Tibial nerve (tissue), 4 donors: ENCODE results near the gene COL4A2. TPM values are rescaled to one million over a fixed set of nuclear protein-coding genes. Genes with fewer than 3 reads are reported as not detected.
"Not testable (repeated sequence)": the region's sequence is repeated elsewhere in the genome, so short reads cannot be mapped to it uniquely, and the experiment has no call there.

ENCODE experiments used
- DNase-seq, 2 donors: peaks; one replicate each; pipeline ENCODE4 v3.0.0-alpha.2; 2019; ENCODE audit warnings: low spot score in 2 of 2
- H3K27ac ChIP-seq, 4 donors: fragments of 200-600 bp; sonication (generic) in 3 of 4; one replicate each; pipeline ENCODE4 v1.5.1; 2017 to 2019; ENCODE audit warnings: mild to moderate bottlenecking in 1 of 4
- H3K27me3 ChIP-seq, 2 donors: fragments of 200-600 bp; sonication (generic) in 1 of 2; one replicate each; pipeline versions ENCODE4 v1.5.1 to v1.6.0; 2017 to 2019
- H3K36me3 ChIP-seq, 3 donors: fragments of 200-600 bp; sonication (generic); one replicate each; pipeline ENCODE4 v1.5.1; 2018 to 2019
- H3K4me1 ChIP-seq, 4 donors: fragments of 200-600 bp; sonication (generic) in 3 of 4; one replicate each; pipeline ENCODE4 v1.5.1; 2017 to 2019
- H3K4me3 ChIP-seq, 4 donors: fragments of 200-600 bp; sonication (generic) in 3 of 4; one replicate each; pipeline ENCODE4 v1.5.1; 2017 to 2019; ENCODE audit warnings: mild to moderate bottlenecking in 1 of 4, moderate library complexity in 1 of 4
- H3K9me3 ChIP-seq, 4 donors: fragments of 200-600 bp; sonication (generic) in 3 of 4; one replicate each; pipeline ENCODE4 v1.5.1; 2017 to 2019
- EP300 ChIP-seq, 2 donors: sonication (generic); formaldehyde crosslinking; IDR thresholded peaks; one replicate each; pipeline ENCODE4 v1.6.1; 2017; ENCODE audit warnings: antibody characterized with exemption in 2 of 2, mild to moderate bottlenecking in 1 of 2
- POLR2A ChIP-seq, 2 donors: fragments of 450-650 bp; IDR thresholded peaks; one replicate each; pipeline ENCODE4 v1.6.1; 2017; ENCODE audit warnings: antibody characterized with exemption in 2 of 2, mild to moderate bottlenecking in 2 of 2, moderate library complexity in 2 of 2
- WGBS, 2 donors: methylation state at CpG; one replicate each; pipeline ENCODE4 v1.1.5; 2018; 5-methylcytosine and 5-hydroxymethylcytosine counted together
- total RNA-seq, 4 donors: library from RNA; depleted of rRNA; stranded (reverse); fragments of >200 nt; gene quantifications; one replicate each; pipeline ENCODE4 v1.1.0, GENCODE V29; 2016
- TF ChIP-seq, protein P1 (sequence below), 5 experiments: fragments of 200-600 bp in 3 of 5; fragments of 450-650 bp in 2 of 5; sonication (generic) in 3 of 5; IDR thresholded peaks; one replicate each; pipeline ENCODE4 v1.5.1; 2016 to 2019; ENCODE audit warnings: antibody characterized with exemption in 5 of 5, mild to moderate bottlenecking in 3 of 5, moderate library complexity in 2 of 5

The COL4A2 gene
- total RNA-seq, 4 donors from 2014 or later: 576 to 821 (median 658) TPM

- TF ChIP-seq POLR2A (IDR thresholded peaks at IDR 0.05) (no peak), EP300 (IDR thresholded peaks at IDR 0.05) (no peak)
- TF ChIP-seq, protein P1, sequence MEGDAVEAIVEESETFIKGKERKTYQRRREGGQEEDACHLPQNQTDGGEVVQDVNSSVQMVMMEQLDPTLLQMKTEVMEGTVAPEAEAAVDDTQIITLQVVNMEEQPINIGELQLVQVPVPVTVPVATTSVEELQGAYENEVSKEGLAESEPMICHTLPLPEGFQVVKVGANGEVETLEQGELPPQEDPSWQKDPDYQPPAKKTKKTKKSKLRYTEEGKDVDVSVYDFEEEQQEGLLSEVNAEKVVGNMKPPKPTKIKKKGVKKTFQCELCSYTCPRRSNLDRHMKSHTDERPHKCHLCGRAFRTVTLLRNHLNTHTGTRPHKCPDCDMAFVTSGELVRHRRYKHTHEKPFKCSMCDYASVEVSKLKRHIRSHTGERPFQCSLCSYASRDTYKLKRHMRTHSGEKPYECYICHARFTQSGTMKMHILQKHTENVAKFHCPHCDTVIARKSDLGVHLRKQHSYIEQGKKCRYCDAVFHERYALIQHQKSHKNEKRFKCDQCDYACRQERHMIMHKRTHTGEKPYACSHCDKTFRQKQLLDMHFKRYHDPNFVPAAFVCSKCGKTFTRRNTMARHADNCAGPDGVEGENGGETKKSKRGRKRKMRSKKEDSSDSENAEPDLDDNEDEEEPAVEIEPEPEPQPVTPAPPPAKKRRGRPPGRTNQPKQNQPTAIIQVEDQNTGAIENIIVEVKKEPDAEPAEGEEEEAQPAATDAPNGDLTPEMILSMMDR (IDR thresholded peaks at IDR 0.05): no peak
- H3K36me3 ChIP-seq: peaks cover 0 to 91% (median 6%) of the 10 kb centered on the region in 3 donors
Observed at GRCh38 chr13:110486061-110486715, 179.1 kb downstream of the COL4A2 start.

GRCh38 chr13:110486880-110487279 lies 179.8 kb downstream of the COL4A2 start:
- H3K27ac ChIP-seq, H3K9me3 ChIP-seq, H3K27me3 ChIP-seq, H3K4me1 ChIP-seq, H3K4me3 ChIP-seq, DNase-seq: not testable (repeated sequence)
- 55 to 59% methylated on average over 3 of the region's 3 CpGs for WGBS, 2 donors
- H3K36me3 ChIP-seq: peaks cover 0 to 96% (median 6%) of the 10 kb centered on the region in 3 donors

More at GRCh38 chr13:110486061-110486715, 179.1 kb downstream of the COL4A2 start:
- WGBS, 2 donors: 85 to 86% methylated on average over 10 to 15 of the region's 15 CpGs
- Histone ChIP-seq H3K9me3 (no peaks in the 10 kb centered on the region), H3K27me3 (no peaks in the 10 kb centered on the region), H3K4me1 (no peaks in the 10 kb centered on the region), H3K27ac (no peak overlapping the region), H3K4me3 (no peak overlapping the region)
- no peak for DNase-seq

GRCh38 chr13:110490009-110490770 lies 183.1 kb downstream of the COL4A2 start:
- no peak for DNase-seq
- peaks cover 0 to 94% (median 6%) of the 10 kb centered on the region in 3 donors for H3K36me3 ChIP-seq
- no peak overlapping the region for H3K27ac ChIP-seq
- H3K27me3 ChIP-seq: no peaks in the 10 kb centered on the region
- no peak overlapping the region for H3K4me3 ChIP-seq
- 81 to 82% methylated on average over 22 to 24 of the region's 24 CpGs for WGBS, 2 donors
- H3K4me1 ChIP-seq: no peaks in the 10 kb centered on the region
- no peaks in the 10 kb centered on the region for H3K9me3 ChIP-seq
- no peak for TF ChIP-seq POLR2A (IDR thresholded peaks at IDR 0.05)
- TF ChIP-seq EP300 (IDR thresholded peaks at IDR 0.05): no peak
- TF ChIP-seq, protein P1 (IDR thresholded peaks at IDR 0.05): no peak

DNA sequence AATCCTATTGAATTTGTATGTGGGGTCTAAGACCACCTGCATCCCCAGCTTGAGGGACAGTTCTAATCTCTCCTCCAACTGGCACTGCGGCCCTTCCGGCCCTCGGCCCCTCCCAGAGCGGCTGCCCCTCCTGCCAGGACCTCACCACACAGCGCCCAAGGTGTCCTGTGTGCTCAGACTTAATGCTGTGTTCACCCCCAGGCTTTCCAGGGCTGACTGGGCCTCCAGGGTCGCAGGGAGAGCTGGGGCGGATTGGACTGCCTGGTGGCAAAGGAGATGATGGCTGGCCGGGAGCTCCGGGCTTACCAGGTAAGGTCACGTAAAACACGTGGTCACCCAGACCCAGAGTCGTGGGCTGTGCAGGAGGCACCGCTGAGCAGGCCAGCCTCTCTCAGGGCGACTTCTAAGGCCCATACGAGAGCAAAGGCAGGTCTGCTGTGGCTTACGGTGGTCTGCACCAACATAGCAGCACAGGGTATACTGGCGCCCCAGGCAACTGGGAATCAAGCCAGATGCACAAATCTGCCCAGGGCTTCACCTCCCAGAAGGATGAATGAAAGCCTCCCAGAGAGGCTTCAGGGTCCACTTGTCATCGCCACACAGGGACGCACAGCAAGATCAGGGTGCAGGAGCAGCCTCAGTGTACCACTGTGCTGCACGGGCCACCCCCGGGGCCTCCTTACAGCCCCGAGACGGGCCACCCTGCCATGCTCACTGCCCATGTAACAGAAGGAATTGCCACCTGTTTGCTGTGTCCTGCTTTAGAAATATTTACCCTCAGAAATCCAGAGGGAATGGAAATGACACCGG lies 185.0 kb downstream of the COL4A2 start:
- Histone ChIP-seq H3K9me3 (no peaks in the 10 kb centered on the region), H3K36me3 (peaks cover 5 to 98% (median 9%) of the 10 kb centered on the region in 3 donors), H3K4me1 (no peaks in the 10 kb centered on the region), H3K4me3 (no peak overlapping the region), H3K27ac (no peak overlapping the region), H3K27me3 (no peaks in the 10 kb centered on the region)
- no peak for DNase-seq
- no peak for TF ChIP-seq POLR2A (IDR thresholded peaks at IDR 0.05)
- no peak for TF ChIP-seq EP300 (IDR thresholded peaks at IDR 0.05)
- TF ChIP-seq, protein P1 (IDR thresholded peaks at IDR 0.05): no peak
- 93% methylated on average over 20 to 24 of the region's 24 CpGs for WGBS, 2 donors

- TF ChIP-seq, protein P1 (IDR thresholded peaks at IDR 0.05): no peak
- TF ChIP-seq EP300 (IDR thresholded peaks at IDR 0.05): no peak
- TF ChIP-seq POLR2A (IDR thresholded peaks at IDR 0.05): no peak
- DNase-seq: no peak
- Histone ChIP-seq H3K36me3 (peaks cover 5 to 95% (median 9%) of the 10 kb centered on the region in 3 donors), H3K9me3 (no peaks in the 10 kb centered on the region), H3K4me3 (no peak overlapping the region), H3K4me1 (no peaks in the 10 kb centered on the region), H3K27ac (no peak overlapping the region), H3K27me3 (no peaks in the 10 kb centered on the region)
- 90 to 92% methylated on average over 30 of the region's 30 CpGs for WGBS, 2 donors
Observed at GRCh38 chr13:110492679-110493593, 185.9 kb downstream of the COL4A2 start.
